MCF 10A (cell line): ENCODE data around the gene SLC34A1. TPM values are rescaled to one million over a fixed set of nuclear protein-coding genes. Genes with fewer than 3 reads are reported as not detected.

ENCODE experiments used
- BruUV-seq: library from RNA; stranded (reverse); fragments of 400-500 nt; replicated peaks from 2 replicates; lab custom pipeline; 2021; lab: Mats Ljungman, UMichigan
- CTCF ChIA-PET: fragments of 300-600 bp; sonication (Branson Sonifier 250); formaldehyde crosslinking; extraction: SDS; loops from one replicate; lab custom pipeline; 2021; ENCODE audit warnings: antibody characterized with exemption, inconsistent platforms; lab: Yijun Ruan, JAX
- POLR2A ChIA-PET: fragments of 300-600, 350-650 bp; sonication (Branson Sonifier 250); formaldehyde crosslinking; extraction: SDS; loops from one replicate; lab custom pipeline; 2020; ENCODE audit warnings: antibody characterized with exemption, inconsistent platforms; lab: Yijun Ruan, JAX
- DNase-seq: peaks from one replicate; pipeline ENCODE4 v3.0.0-alpha.2; 2018; ENCODE audit not compliant: unreplicated experiment
- H3K27ac Mint-ChIP-seq: one replicate; pipeline ENCODE4 v1.8.0; 2022; ENCODE audit warnings: mild to moderate bottlenecking, low read depth, mixed read lengths; ENCODE audit not compliant: unreplicated experiment
- H3K27me3 Mint-ChIP-seq: one replicate; pipeline ENCODE4 v1.8.0; 2022; ENCODE audit warnings: mixed read lengths; ENCODE audit not compliant: insufficient read depth, unreplicated experiment
- H3K36me3 Mint-ChIP-seq: one replicate; pipeline ENCODE4 v1.8.0; 2022; ENCODE audit warnings: mild to moderate bottlenecking, moderate library complexity, mixed read lengths; ENCODE audit not compliant: insufficient read depth, unreplicated experiment
- H3K4me1 Mint-ChIP-seq: one replicate; pipeline ENCODE4 v1.8.0; 2022; ENCODE audit warnings: mixed read lengths; ENCODE audit not compliant: insufficient read depth, unreplicated experiment
- H3K4me3 Mint-ChIP-seq: one replicate; pipeline ENCODE4 v1.8.0; 2022; ENCODE audit warnings: mild to moderate bottlenecking, moderate library complexity, mixed read lengths; ENCODE audit not compliant: unreplicated experiment
- H3K9me3 Mint-ChIP-seq: one replicate; pipeline ENCODE4 v1.8.0; 2022; ENCODE audit warnings: mixed read lengths; ENCODE audit not compliant: unreplicated experiment
- intact Hi-C: fragments of 100-400 bp; cut with micrococcal nuclease; formaldehyde crosslinking; loops from 2 replicates; pipeline ENCODE4 v1.14.1; 2022
- total RNA-seq: library from RNA; stranded (reverse); gene quantifications from 2 replicates; pipeline ENCODE4 v1.2.3, GENCODE V29; 2022
- TF ChIP-seq, protein P1 (sequence below): fragments of 200-600 bp; IDR thresholded peaks from one replicate; pipeline ENCODE4 v1.8.0; 2022; ENCODE audit warnings: antibody characterized with exemption, mild to moderate bottlenecking; ENCODE audit not compliant: unreplicated experiment

SLC34A1 gene
- total RNA-seq, 1 experiment from 2014 or later: not detected

GRCh38 chr5:177446200-177447065 is 62.2 kb downstream of the SLC34A1 start, which contains the start of gene PRR7:
Gene PRR7, plus strand, starts transcription at chr5:177446814. Its CDS starts 8,254 bp downstream, at chr5:177455068.
- Mint-ChIP-seq H3K27ac (peak within 1 kb of the TSS; percentile 70), H3K4me1 (peaks cover 21% of the 10 kb centered on the region), H3K36me3 (peaks cover 43% of the 10 kb centered on the region), H3K9me3 (no peaks in the 10 kb centered on the region), H3K27me3 (no peaks in the 10 kb centered on the region), H3K4me3 (peak within 1 kb of the TSS; percentile 75)
- peak; percentile 63 for DNase-seq
- ChIA-PET CTCF (interaction anchor here (0.5 to 15.3 kb wide), 12 partner anchors 9 to 673 kb away, joined by 3 to 277 read pairs (median 7); partner anchors contain the start of genes GRK6 and PFN3), POLR2A (interaction anchor here (0.9 to 17.7 kb wide), 7 partner anchors 9 to 94 kb away, joined by 3 to 217 read pairs (median 9); partner anchors contain the start of genes GRK6, LMAN2 and PFN3)
- BruUV-seq: no TSS peak
- intact Hi-C loops: loop anchor here (1.0 kb wide), 1 partner anchor 20 kb away; the partner anchor contains the start of gene GRK6
- TF ChIP-seq, protein P1, sequence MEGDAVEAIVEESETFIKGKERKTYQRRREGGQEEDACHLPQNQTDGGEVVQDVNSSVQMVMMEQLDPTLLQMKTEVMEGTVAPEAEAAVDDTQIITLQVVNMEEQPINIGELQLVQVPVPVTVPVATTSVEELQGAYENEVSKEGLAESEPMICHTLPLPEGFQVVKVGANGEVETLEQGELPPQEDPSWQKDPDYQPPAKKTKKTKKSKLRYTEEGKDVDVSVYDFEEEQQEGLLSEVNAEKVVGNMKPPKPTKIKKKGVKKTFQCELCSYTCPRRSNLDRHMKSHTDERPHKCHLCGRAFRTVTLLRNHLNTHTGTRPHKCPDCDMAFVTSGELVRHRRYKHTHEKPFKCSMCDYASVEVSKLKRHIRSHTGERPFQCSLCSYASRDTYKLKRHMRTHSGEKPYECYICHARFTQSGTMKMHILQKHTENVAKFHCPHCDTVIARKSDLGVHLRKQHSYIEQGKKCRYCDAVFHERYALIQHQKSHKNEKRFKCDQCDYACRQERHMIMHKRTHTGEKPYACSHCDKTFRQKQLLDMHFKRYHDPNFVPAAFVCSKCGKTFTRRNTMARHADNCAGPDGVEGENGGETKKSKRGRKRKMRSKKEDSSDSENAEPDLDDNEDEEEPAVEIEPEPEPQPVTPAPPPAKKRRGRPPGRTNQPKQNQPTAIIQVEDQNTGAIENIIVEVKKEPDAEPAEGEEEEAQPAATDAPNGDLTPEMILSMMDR: no peak

DNA sequence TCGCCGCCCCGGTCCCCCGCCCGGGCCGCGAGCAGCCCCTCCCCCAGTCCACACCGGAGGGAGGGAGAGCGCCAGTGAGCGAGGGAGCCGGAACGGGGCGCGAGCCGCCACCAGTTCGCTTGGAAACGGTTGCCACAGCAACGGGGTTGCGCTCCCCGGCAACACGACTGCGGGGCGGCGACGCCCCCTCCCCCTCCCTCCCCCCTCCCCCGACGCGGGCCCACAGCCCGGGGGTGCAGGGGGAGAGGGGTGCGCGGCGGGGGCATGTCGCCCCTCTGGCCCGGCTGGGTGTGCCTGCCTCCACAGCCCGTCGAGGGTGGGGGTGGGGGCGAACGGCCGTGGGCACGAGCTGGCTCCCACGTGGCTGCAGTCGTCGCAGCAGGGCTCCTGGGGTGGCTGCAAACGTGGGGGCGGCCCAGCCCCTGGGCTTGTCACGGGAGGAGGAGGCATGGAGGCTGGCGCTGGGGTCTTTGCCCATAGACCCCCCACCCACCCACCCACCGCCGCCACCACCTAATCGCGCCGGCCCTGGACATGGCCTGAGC is 62.9 kb downstream of the SLC34A1 start:
- BruUV-seq: no TSS peak
- Mint-ChIP-seq H3K4me3 (peak overlapping the region; percentile 75), H3K36me3 (peaks cover 38% of the 10 kb centered on the region), H3K27ac (peak overlapping the region; percentile 70), H3K4me1 (peaks cover 21% of the 10 kb centered on the region), H3K9me3 (no peaks in the 10 kb centered on the region), H3K27me3 (no peaks in the 10 kb centered on the region)
- CTCF ChIA-PET: interaction anchor here (0.5 to 15.3 kb wide), 6 partner anchors 8 to 142 kb away, joined by 3 to 277 read pairs (median 31); partner anchors contain the start of gene PFN3
- POLR2A ChIA-PET: interaction anchor here (0.6 to 17.7 kb wide), 19 partner anchors 8 to 660 kb away, joined by 3 to 217 read pairs (median 4); partner anchors contain the start of genes DDX41, GRK6, LMAN2 and MXD3
- intact Hi-C loops: loop anchor here (1.0 kb wide), 1 partner anchor 21 kb away; the partner anchor contains the start of gene GRK6
- TF ChIP-seq, protein P1: no peak
- peak; percentile 71 for DNase-seq

DNA sequence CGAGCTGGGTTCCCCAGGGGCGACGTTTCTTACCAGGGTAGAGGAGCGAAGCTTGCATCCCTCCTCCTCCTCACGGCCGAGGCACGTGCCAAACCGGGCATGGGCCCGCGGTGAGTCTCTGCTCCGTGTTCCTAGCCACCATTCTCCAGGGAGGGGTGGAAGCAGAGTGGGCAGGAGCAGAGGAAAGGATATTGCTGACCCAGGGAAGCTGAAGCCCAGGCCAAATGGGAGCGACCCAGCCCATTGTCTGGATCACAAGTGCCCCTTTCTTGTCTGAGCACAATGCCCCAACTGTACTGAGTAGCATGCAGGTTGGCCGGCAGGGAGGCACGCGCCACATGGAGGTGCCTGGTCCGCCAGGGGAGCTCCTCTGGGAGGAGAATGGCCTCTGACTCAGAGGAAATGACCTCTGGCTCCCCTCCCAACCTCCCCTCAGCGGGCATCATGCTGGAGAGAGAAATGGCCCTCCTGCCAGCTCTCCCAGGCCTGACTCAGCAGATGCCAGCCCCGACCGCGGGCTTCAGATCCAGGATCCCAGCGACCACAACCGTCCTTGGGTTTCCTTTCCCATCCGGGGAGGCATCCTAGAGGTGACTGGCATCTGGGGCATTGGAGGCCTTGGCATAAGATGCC is 63.5 kb downstream of the SLC34A1 start:
- H3K27ac Mint-ChIP-seq: peak overlapping the region; percentile 70
- CTCF ChIA-PET: interaction anchor here (0.5 to 15.3 kb wide), 10 partner anchors 8 to 143 kb away, joined by 3 to 277 read pairs (median 4); partner anchors contain the start of genes DBN1 and PFN3
- BruUV-seq: no TSS peak

More for the DNA sequence above, 63.5 kb downstream of the SLC34A1 start:
- Mint-ChIP-seq H3K4me3 (peak overlapping the region; percentile 75), H3K36me3 (peaks cover 38% of the 10 kb centered on the region), H3K27me3 (no peaks in the 10 kb centered on the region), H3K4me1 (peaks cover 21% of the 10 kb centered on the region), H3K9me3 (no peaks in the 10 kb centered on the region)
- intact Hi-C loops: loop anchor here (1.0 kb wide), 1 partner anchor 21 kb away; the partner anchor contains the start of gene GRK6
- POLR2A ChIA-PET: interaction anchor here (0.6 to 17.7 kb wide), 25 partner anchors 8 to 1037 kb away, joined by 3 to 217 read pairs (median 3); partner anchors contain the start of genes DDX41, GRK6, LMAN2 and MXD3
- TF ChIP-seq, protein P1: no peak
- DNase-seq: peak; percentile 99

Other genes starting within 250 kb of the SLC34A1 start
- gene RAB24, start 80.7 kb upstream of the SLC34A1 start, total RNA-seq: 34.3 and 42.6 TPM in 2 replicates
- gene PRELID1, start 80.6 kb upstream of the SLC34A1 start, total RNA-seq: 217 and 267 TPM in 2 replicates
- gene MXD3, start 72.5 kb upstream of the SLC34A1 start, total RNA-seq: 8.4 and 13.2 TPM in 2 replicates
- 221 and 279 TPM in 2 replicates for gene LMAN2, start 32.8 kb upstream of the SLC34A1 start, total RNA-seq
- 7.8 and 12.6 TPM in 2 replicates for gene RGS14, start 26.5 kb upstream of the SLC34A1 start, total RNA-seq
- not detected in 2 replicates for gene PFN3, start 16.2 kb downstream of the SLC34A1 start, total RNA-seq
- gene F12, start 25.1 kb downstream of the SLC34A1 start, total RNA-seq: 13.6 and 16.5 TPM in 2 replicates
- 45.2 and 52.0 TPM in 2 replicates for gene GRK6, start 42.2 kb downstream of the SLC34A1 start, total RNA-seq
- gene PRR7, start 62.4 kb downstream of the SLC34A1 start, total RNA-seq: 15.0 and 23.2 TPM in 2 replicates
- 149 and 165 TPM in 2 replicates for gene DBN1, start 89.2 kb downstream of the SLC34A1 start, total RNA-seq
- 164 and 257 TPM in 2 replicates for gene PDLIM7, start 113.2 kb downstream of the SLC34A1 start, total RNA-seq
- 5.4 and 6.0 TPM in 2 replicates for gene DOK3, start 125.4 kb downstream of the SLC34A1 start, total RNA-seq
- gene DDX41, start 132.5 kb downstream of the SLC34A1 start, total RNA-seq: 125 and 135 TPM in 2 replicates
- gene FAM193B, start 170.1 kb downstream of the SLC34A1 start, total RNA-seq: 73.5 and 80.4 TPM in 2 replicates
- 301 and 365 TPM in 2 replicates for gene TMED9, start 207.8 kb downstream of the SLC34A1 start, total RNA-seq
- 37.9 and 38.8 TPM in 2 replicates for gene B4GALT7, start 215.7 kb downstream of the SLC34A1 start, total RNA-seq